NCI-H526 treated with DMSO at 0.1 percent for 48 hours (cell line): ENCODE measurements around the gene ACACA.
"Not testable (repeated sequence)": the region's sequence is repeated elsewhere in the genome, so short reads cannot be mapped to it uniquely, and the experiment has no call there.

Source experiments
- DNase-seq: peaks from one replicate; lab custom pipeline; 2025; lab: John Stamatoyannopoulos, UW

ACACA gene

GRCh38 chr17:37406635-37407461 lies at the start of gene ACACA, which contains the start of gene TADA2A:
Gene ACACA (minus strand): TSS chr17:37406836. CDS start chr17:37406299, 537 bp downstream.
Gene TADA2A (plus strand): TSS chr17:37406886. CDS start chr17:37411366, 4,480 bp downstream.
- DNase-seq = peak; percentile 79

- no peak for DNase-seq
Measured at GRCh38 chr17:37450112-37450511, 43.5 kb upstream of the ACACA start.

- DNase-seq = no peak
Measured at GRCh38 chr17:37447641-37448040, 41.0 kb upstream of the ACACA start.

GRCh38 chr17:37446027-37446426 lies 39.4 kb upstream of the ACACA start:
- DNase-seq = no peak

GRCh38 chr17:37441369-37442014 lies 34.9 kb upstream of the ACACA start:
- not testable (repeated sequence) for DNase-seq

GRCh38 chr17:37440424-37440823 lies 33.8 kb upstream of the ACACA start:
- DNase-seq = no peak

- DNase-seq = no peak
Measured at GRCh38 chr17:37438141-37438540, 31.5 kb upstream of the ACACA start.

- no peak for DNase-seq
Measured at GRCh38 chr17:37432671-37433070, 26.0 kb upstream of the ACACA start.

- no peak for DNase-seq
Measured at GRCh38 chr17:37430051-37430627, 23.5 kb upstream of the ACACA start.

GRCh38 chr17:37429453-37429852 lies 22.8 kb upstream of the ACACA start:
- no peak for DNase-seq

- no peak for DNase-seq
Measured at GRCh38 chr17:37429039-37429438, 22.4 kb upstream of the ACACA start.

- DNase-seq = no peak
Measured at GRCh38 chr17:37425268-37425667, 18.6 kb upstream of the ACACA start.

- no peak for DNase-seq
Measured at GRCh38 chr17:37422971-37423625, 16.5 kb upstream of the ACACA start.

- DNase-seq = no peak
Measured at GRCh38 chr17:37417852-37418251, 11.2 kb upstream of the ACACA start.

- DNase-seq = no peak
Measured at GRCh38 chr17:37413875-37414519, 7.4 kb upstream of the ACACA start.

- DNase-seq = no peak
Measured at GRCh38 chr17:37410357-37410756, 3.7 kb upstream of the ACACA start.

- DNase-seq = not testable (repeated sequence)
Measured at GRCh38 chr17:37408145-37408479, 1.5 kb upstream of the ACACA start.

GRCh38 chr17:37405955-37406634 lies 541 bp downstream of the ACACA start:
- no peak for DNase-seq

- DNase-seq = not testable (repeated sequence)
Measured at GRCh38 chr17:37405522-37405921, 1.1 kb downstream of the ACACA start.

- DNase-seq = no peak
Measured at GRCh38 chr17:37400505-37400904, 6.1 kb downstream of the ACACA start.

GRCh38 chr17:37399265-37399803 lies 7.3 kb downstream of the ACACA start:
- no peak for DNase-seq
